CD4-positive, alpha-beta T cell treated with Interleukin-17A for 1 hour (primary cell): ENCODE results near the gene KRT77.

ENCODE experiments used
- DNase-seq: peaks from one replicate; pipeline ENCODE4 v3.0.0-alpha.2; 2020

Gene KRT77

DNA sequence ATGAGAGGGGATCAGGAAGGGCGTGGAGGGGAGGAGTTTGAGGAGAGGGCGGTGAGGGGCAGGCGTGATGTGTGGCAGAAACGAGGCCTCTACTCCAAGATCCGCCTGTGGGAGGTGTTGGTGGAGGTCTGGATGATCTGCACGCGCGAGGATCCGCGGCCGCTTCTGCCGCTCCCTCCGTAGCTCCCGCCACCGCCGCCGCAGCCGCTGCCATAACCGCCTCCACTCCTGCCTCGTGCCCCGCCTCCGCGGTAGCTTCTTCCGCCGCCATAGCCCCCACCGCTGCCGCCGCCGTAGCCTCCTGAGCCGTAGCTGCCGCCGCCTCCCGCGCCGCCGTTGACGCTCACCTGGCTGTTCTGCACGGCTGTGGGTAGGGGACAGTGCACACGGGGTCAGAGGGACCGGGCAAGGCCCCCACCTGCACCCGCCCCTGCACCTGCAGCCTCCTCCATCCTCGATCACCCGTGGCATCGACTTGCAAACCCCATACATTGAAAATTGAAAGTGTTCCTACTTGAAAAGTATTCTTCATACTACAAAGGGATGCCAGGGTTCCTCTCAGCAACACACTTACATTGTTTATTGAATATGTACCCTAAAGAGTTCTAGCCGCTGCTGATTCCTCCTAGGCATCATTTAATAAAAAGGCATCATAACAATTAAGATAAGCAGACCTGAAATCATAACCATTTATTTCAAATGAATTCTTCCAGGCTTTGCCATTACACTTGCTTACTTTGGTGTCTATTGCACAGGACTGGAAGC is 12.1 kb downstream of the KRT77 start:
- peak; percentile 54 for DNase-seq

DNA sequence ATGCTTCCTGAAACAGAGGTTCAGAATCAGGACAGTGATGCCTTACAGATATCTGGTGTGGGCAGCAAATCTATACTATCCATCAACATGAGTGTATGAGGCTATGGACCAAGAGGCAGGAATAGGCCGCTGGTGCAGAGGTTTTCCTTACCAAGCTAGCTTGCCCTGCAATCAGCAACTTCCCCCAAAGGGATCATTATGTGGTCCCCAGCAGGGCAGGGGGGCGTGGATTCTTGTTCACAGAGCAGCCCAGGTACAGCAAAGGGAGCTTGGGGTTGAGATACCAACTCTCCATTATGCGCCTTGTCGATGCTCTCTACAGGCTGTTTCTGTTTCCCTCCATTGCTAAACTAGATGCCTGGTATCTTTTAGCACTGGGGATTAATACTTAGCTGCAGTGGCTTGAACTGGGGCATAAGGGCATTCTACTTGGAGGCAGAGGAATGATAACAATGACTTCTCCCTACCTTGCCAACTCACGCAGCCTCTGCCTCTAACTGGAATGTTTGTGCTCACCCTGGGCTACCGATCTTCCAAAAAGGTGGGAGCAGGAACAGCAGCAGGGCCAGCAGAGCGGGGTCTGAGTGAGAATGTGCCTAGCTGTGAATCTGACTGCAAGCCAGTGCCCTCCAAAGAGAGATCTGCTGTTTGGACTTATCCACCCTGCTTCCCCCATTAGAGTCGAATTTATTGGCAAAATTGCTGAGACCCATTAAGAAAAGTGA is 12.8 kb downstream of the KRT77 start:
- no peak for DNase-seq

DNA sequence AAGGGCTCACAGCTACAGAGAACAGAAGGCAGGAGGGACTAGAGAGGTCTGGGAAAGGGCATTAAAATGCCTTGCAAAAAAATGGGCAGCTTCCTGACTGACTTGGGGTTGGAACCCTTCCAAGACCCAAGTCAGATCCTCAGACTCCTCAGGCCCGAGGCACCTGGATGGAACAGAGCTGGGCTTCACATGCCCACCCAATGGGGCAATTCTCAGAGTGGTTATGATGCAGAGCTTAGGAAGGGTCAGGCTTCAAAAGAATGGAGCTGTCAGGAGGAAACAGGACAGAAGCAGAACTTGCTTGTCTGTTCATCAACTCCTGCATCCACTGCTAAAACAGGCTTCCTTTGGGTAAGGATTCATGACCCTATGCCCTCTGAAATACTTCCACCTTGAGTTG is 13.4 kb downstream of the KRT77 start:
- no peak for DNase-seq

DNA sequence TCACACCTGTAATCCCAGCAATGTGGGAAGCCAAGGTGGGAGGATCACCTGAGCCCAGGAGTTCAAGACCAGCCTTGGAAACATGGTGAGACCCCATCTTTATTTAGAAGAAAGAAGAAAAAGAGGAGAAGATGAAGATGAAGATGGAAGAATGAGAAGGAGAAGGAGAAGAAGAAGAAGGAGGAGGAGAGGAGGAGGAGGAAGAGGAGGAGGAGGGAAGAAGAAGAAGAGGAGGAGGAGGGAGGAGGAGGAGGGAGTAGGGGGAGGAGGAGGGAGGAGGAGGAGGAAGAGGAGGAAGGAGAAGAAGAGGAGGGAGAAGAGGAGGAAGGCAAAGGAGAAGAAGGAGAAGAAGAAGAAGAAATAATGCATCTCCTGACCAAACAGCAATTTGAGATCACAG is 14.1 kb downstream of the KRT77 start:
- no peak for DNase-seq

DNA sequence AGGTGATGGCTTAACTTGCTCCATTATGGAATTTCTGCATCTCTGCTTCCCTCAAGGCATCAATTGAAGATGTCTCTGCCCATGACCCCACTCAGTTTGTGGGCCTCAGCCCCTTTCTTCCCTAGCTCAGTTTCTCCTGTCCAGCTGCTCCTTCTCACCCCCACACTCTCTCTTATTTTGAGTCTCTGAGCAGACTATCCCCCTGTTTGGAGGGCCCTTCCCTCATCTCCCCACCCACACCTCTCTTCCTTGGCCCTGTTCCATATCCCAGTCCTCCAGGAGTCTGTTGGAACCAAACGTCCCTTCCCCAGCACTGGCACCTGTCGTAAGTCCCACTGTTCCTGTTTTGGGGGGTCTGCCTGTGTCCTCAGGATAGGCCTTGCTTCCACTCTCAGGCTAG is 14.8 kb downstream of the KRT77 start:
- DNase-seq: no peak

DNA sequence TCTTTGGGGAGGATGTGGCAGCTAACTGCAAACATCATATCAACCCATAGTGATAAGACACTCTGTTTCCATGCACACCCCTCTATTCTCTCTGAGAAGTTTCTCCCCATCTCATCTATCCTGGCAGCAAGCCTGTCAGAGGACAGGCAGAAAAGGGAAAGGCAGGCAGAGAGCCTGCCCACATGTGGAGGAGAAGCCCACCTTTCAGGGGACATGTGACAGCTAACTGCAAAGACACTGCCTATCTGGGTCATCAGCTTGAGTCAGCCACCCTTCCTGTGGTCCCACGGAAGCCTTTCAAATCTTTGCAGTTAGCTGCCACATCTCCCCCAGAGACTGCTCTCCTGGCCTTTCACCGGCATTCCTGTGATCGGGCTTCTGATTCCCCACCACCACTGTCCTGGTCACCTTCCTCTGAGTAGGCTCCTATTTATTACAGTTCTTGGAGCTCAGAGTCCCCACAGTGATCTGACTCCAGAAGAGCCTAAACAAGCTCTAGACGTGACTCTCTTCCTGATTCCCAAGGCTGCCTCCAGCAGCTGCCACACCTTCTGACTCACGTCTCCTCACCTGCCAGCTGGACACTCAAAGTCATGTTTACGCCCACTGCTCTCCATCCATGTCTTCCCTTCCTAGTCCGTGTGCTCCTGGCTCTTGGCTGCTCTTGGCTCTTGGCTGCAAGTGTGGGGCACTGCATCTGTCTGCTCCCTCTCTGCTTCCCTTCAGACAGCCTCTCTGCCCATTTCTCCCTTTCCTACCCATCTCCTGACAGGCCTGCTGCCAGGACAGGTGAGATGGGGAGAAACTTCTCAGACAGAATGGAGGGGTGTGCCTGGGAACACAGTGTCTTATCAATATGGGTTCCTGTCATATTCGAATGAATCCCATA is 15.6 kb downstream of the KRT77 start:
- no peak for DNase-seq

DNA sequence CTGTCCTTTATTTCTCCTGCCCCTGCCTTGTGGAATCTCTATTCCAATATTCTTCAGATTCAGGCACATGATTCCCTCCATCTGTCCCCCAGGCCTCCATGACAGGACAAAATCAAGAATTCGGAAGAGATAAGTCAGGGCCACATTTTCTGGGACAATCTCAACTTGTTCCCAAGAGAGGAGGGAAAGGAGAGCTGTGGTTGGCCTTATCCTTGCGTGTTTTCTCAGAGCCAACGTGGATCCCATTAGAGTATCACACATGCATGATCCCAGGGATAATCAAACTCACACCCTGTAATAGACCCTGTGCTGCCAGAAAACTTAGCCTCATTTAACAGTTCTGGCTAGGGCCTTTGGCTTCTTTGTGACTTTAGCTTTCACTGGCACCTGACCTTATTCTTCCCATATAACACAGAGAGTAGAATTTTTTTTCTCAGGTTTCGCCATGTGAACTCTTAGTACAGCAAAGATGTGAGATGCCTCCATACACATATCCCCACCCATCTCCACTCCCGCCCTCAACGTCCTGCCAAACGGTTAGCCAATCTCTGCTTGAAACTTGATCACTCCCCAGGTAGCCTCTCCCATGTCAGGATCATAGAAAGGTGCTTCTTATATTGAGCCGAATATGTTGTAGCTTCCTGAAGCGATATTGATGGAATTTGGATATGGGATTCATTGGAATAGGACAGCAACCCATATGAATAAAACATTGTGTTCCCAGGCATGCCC is 16.4 kb downstream of the KRT77 start:
- no peak for DNase-seq

DNA sequence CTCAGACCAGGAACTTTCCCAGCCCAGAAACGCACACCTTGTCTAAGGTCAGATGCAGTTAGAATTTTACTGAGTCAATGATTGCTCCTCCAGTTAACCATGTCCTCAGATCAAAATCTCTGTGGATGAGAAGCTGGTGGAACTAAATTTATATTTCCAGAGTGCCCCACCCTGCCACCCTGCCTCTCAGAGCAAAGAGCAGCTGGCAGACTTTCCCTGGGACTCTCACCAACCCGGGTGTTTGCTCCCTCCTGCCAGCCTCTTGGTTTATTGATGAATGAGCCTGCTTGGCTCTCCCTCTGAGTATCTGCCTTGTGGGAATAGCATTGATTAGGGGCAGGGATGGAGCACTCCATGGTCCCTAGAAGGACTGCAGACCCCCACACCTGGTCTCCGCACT is 17.3 kb downstream of the KRT77 start:
- no peak for DNase-seq

DNA sequence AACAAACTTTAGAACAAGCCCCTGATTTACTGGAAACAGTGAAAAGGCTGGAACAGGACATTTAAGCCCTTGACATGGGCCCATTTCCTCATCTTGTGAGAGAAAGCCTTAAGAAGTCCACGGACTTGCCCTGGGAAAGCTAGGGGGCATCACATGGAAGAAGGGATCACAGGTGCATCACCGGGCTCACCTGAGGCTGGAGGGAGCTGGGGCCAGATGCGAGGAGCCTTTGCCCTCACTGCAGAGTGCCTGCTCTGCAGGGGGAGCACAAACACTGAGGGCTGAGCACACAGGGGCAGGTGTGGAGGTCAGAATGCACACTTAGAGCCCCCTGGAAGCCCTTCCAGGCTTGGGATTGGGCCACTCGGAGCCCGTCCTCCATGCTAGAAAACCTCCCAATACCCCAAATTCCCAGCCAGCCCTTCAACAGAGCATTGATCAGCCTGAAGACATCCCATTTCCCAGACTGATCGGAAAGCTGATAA is 17.9 kb downstream of the KRT77 start:
- DNase-seq: no peak

DNA sequence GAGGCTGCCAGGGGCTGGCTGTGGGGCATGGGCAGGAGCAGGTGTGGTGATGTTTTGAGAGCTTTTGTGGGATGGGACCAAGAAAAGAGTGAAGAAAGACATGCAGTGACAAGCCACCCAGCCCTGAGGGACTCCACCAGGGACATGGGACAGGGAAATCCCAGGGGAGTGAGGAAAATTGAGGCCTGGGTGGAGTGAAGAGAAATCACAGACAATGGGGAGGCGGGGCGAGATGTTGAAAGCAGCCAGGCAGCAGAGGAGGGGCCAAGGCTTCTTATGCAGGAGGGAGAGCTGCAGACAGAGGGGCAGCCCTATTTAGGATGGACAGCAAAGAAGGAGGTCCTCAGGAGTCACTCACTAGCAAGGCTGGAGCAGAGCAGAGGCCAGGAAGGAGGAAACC is 18.9 kb downstream of the KRT77 start:
- DNase-seq: no peak

DNA sequence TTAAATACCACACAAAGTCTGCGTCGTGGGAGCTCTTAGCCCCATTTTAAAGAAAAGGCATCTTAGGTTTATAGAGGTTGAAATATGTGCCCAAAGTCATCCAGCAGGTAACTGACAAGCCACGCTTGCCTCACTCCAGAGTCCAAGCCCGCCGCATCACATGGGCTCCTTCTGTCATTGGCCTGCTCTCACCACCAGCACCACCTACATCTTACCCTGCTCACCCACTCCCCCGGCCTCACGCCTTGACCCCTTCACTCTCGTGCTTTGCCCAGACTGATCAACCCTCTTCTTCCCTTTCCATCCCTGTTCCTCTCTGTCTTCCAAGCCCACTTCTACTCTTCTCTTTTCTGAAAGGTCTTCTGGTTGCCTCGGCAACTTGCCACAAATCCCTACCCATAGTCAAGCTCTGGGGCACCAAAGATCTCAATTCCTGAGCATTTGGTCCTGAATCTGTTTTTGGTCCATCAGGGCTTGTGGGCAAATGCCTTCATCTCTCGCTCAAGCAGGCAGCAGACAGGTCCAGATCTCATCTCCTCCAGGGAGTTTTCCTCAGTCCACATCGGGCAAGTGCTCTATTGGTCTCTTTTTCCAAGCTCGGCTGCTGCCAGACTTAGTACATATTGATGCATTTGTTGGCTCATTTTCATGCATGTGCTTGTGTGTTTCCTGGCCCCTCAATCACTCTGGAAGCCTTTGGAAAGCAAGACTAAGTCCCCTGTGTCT is 19.6 kb downstream of the KRT77 start:
- no peak for DNase-seq

DNA sequence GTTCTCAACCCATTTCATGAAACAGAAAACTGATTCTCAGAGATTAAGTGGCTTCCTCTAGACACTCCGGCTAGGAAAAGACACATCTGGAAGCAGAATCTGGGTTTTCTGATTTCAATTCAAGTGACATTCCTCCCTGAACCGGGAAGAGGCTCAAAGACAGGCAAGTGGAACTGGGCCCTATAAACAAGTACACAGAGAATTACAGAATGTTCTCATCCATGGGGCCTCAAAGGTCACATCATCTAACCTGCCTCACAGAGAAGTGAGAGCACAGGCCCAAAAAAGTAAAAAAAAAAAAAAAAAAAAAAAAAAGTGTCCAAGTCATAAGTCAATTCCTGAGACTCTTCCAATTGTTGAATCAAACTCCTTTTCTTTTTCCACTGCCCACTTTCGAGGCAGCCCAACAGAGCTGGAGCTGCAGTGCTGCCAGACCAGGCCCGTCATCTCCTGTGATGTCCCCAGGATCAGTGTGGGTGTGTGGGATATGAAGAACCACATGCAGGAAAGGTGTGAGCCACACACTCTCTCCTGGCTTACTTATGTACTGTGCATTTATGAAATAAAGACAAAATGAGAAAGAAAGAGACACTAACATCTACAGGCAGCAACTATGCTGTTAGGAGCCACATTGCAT is 20.3 kb downstream of the KRT77 start:
- no peak for DNase-seq

DNA sequence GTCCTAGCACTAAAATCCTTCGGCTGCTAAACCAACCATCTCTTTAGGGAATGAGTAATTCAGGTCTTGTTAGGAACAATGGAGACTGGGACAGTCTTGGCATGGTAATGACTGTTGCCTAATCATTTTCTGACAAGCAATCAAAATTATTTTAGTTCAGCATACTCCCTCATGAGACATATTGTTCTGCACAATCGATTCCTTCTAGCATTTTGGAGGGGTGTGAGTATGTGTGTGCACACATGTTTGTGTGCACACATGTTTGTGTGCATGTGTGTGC is 21.0 kb downstream of the KRT77 start:
- no peak for DNase-seq

DNA sequence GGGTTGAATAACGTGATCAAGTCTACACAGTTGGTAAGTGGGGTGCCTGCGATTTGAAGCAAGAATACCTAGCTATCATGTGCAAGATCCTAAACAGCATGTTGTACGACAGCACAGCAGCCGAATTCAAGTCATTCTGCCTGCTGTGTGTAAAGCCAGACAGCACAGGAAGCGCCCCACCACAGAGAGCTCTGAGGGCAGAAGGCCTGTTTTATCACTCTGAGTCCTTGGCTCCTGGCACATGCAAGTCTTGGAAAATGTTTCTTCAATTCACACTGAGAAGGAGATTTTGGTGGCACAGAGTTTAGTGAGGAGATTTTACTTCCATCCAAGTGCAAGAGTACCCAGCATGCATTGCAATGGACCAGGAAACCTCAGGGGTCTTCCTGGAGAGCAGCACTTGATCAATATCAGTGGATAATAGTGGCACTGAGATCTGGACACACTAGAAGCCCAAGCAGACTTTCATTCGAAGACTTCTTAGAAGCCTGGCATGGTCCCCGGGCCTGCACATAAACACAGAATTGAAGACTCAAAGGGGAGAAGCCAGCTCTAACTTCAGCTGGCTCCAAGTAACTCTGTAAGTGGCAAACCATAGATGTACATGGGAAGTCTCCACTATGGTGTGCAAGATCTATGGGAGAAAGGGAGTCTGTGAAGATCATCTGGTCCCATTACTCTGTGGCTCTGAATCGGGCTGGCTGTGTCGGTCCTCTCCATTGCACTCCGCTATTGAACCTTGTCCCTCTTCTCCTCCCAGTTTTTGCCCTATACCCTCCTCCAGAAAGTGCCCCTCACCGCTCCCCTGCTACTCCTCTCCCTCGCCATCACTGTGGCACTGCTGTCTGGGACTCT is 21.6 kb downstream of the KRT77 start:
- DNase-seq: peak; percentile 23

DNA sequence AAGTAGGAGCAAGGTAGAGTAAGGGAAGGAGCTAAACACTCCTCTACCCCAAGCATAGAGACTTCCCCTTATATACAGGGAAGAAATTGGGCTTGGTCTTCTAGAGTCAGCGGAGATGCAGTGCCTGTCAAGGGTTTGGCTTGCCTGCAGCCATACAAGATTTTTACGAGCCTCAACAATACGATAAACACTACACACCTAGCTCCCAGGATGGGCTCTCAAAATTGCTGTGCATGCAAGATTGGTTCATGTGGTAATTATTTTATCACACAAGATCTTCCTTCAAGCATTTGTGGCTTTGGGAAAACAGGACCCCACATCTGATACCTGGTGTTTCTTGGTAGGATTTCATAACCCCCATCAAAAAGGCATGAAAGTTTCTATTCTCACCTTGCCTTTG is 23.0 kb downstream of the KRT77 start, which contains the start of gene KRT1:
Gene KRT1, minus strand, starts transcription at position 45 of the 400 bp plus-strand sequence. CDS start 59 bp downstream, outside the sequence.
- DNase-seq: no peak

DNA sequence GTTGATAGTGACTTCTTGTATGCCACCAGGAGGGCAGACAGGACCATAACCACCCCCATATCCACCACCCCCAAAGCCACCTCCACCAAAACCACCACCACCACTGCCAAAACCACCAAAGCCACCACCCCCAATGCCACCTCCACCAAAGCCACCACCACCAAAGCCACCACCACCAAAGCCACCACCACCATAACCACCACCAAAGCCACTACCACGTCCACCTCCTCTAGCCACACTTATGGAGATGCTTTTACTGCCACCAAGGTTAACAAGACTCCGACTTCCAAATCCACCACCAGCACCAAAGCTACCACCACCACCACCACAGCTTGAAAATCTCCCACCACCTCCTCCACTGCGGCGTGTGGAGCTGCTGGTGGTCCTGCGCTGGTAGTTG is 23.4 kb downstream of the KRT77 start:
- DNase-seq: no peak

DNA sequence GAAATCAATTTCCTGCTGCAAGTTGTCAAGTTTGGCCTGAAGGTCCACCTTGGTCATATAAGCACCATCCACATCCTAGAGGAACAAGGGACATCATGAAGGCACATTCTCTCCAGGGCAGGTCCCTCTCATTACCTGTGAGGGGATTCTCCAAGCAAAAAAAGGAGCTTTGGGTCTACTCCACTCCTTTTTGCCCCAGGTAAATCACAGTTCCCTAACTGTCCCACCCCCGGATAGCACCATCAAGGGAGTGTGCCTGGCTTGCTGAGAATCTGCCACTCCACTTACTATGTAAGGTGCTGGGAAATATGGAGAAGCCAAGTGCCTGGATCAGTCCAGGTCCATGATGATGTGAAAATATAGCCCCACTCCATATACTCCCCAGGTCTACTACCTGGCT is 25.7 kb downstream of the KRT77 start:
- DNase-seq: no peak

DNA sequence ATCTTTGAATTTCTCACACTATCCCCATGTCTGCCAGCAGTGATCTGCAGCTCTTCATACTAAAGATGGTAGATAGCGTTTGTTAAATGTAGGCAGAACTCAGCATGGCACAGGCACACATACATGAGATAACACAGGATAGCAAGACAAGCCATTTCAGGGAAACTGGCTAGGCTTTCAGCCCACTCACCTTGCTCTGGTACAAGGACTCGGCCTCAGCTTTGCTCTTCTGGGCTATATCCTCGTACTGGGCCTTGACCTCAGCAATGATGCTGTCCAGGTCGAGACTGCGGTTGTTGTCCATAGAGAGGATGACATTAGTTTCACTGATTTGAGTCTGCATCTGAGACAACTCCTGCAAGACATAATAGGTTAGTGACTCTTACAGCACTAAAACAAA is 26.2 kb downstream of the KRT77 start:
- DNase-seq: no peak

DNA sequence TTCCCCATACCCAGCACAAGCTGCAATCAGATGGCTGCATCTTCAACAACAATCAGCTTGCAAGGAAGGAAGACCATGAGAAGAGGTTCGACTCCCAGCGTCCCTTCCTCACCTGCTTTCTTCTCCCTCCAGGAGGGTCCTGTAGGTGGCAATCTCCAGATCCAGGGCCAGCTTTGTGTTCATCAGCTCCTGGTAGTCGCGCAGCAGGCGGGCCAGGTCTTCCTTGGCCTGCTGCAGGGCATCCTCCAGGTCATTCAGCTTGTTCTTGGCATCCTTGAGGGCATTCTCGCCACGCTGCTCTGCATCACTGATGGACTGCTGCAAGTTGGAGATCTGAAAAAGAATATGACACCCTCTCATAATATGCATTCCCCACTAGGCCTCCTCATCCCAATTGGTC is 27.2 kb downstream of the KRT77 start:
- no peak for DNase-seq

DNA sequence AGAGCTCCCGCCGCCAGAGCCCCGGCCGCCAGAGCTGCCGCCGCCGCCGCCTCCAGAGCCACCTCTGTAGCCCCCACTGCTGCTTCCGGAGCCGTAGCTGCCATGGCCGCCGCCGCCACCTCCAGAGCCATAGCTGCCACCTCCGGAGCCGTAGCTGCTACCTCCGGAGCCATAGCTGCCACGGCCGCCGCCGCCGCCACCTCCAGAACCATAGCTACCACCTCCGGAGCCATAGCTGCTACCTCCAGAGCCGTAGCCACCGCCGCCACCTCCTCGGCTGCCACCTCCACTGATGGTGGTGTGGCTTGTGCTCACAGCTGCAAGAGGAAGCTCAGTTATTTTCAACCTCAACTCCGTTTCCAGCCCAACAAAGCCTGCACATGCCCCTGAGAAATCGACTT is 28.0 kb downstream of the KRT77 start:
- no peak for DNase-seq

DNA sequence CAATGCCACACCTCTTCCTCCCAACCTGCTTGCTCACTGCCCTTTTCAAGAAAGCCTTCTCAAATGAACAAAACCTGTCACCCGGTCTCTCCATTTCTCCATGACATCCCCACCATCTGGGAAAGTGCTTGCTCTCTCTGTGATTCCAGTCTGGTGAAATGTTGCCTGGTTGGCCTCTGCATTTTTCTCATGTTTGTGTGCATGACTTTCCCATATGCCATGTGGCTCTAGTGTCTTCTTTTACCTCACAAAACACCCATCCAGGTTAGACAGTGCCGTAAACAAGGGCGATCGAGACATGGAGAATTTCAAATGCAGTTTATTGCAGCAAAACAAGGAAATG is 28.9 kb downstream of the KRT77 start:
- no peak for DNase-seq
